GM21515 (cell line): ENCODE measurements around the gene FAM78A.
"Not testable (repeated sequence)": the region's sequence is repeated elsewhere in the genome, so short reads cannot be mapped to it uniquely, and the experiment has no call there.

Experiments used
- ATAC-seq: cut with Tn5 transposase; IDR thresholded peaks from one replicate; pipeline ENCODE4 v1.9.1; 2021; ENCODE audit not compliant: unreplicated experiment

The FAM78A gene

DNA sequence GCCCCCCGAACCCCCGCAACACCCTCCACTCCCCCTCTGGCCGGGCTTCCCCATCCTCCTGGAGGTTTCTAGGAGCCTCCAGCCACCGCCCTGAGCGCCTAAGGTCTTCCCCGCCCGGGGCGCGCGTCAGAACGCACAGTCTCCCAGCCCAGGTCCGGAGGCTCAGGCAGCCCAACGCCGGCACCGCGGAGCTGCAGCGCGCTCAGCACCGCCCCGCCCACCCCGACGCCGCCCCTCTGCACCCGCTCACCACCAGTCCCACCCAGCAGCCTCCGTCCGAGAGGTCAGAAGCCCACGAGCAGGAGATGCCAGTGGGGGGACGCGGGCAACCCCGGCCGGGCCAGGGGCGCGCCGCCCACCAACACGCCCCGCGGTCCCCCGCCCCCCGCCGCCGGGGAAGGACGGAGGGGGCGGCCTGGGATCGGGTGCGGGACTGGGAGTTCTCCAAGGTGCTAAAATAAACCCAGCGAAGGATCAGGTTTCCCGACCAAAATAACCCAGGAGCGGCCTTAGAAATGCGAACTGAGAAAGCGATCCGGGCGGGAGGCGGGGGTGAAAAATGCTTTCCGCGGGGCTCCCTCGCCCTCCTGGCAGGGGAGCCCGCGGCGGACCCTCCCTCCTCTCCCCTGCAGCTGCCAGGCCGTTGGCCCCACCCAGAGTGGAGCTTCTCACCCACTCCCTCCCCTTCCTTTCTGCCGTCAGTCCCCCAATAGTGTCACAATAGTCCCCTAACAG lies 6.5 kb upstream of the FAM78A start:
- ATAC-seq: no peak

DNA sequence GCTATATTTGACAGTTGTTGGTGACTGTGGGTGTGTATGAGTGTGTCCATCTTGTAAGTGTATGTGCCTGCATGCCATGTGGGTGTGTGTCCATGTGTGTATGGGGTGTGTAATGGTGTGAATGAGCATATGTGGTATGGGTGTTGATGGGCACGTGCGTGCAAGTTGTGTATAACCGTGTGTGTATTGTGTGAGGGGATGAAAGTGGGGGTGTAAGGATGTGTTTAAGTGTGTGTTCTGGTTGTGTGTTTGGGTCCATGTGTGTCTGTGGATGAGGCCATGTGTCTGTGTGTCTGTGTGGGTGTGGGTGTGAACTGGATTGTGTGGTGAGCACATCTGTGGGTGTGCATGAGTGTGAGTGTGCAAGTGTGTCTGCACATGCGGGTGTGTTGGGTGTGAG lies 5.9 kb upstream of the FAM78A start:
- ATAC-seq: no peak

DNA sequence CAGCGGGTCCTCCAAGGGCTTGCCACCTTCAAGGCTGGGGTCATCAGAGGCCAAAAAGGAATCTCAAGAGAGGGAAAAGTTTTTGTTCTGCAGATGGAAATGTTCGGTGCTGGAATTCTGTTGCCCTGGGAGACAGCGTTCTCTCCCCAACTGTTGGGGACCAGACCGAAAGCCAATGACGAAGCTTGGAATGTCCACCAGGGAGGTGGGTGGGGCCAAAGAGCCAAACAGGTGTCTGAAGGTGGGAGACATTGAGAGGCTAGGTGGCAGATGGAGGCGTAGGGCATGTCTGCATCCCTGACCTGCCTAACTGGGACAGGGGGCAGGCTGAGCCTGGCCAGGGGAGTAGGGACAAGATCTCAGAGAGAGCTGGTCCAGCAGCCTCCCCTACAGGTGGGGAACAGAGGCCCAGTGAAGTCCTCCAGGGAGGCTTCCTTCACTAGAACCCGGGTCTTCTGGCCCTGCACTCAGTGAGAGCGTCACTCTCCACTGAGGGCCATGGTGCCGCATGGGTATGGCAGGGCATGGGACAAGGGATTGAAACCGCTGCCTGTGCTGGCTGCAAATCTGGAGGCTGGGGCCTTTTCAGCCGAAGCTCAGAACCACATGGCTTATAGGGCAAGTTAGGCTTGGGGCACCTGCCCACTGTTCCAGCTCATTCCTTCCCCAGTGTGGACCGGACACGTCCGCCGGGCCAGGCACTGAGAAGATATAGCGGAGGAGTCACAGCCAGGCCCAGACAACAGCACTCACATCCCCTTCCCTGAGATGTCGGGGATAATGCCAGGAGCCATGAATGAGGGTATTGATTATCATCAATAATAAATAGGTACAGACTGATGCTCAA lies 5.0 kb upstream of the FAM78A start:
- ATAC-seq: no peak

DNA sequence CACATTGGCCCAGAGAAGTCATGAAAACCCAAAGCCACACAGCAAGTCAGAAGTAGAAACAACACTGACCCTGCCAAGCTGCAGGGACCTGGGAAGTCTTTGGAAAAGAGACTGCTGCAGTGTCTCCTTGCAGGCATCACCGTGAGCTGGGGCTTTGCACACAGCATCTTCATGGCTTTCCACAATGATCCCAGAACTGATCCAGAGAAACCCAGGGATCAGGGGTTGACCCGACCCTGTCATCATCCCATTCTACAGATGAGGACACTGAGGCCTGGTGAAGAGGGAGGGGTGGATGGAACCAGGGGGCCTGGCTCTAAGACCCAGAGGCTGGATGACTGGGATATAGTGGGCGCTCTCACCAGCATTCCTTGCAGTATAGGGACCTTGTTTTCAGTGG lies 4.3 kb upstream of the FAM78A start:
- no peak for ATAC-seq

DNA sequence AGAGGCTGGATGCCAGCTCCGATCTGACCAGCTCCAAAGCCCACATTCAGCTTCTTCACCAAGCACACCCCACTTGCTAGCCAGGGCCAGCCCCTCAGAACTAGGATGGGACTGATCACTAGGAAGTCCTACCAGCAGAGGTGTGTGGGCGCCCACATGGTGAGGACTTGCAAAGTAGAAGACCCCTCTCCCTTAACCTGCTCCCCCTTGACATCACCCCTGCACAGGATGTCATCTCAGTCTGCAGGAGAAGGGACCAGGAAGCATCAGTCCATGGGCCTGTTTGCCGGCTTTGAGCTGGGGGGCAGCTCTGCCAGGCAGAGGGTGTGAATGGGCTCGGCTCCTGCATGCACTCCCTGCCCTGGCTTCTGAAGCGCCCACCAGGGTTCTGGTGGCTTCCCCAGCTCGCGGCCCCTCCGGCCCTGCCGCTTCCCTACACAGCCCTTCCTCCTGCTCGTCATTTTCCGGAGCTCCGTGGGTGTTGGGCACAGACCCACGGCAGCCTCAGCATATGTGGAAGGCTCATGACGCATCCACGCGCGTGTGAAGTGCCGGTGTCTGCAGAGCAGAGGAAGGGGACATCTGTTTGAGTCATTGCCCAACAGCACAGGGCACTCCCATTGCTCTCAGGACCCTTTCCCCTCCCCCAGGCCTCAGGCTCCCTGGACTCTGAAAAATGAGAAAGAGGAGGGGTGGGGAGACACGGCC lies 3.7 kb upstream of the FAM78A start:
- no peak for ATAC-seq

DNA sequence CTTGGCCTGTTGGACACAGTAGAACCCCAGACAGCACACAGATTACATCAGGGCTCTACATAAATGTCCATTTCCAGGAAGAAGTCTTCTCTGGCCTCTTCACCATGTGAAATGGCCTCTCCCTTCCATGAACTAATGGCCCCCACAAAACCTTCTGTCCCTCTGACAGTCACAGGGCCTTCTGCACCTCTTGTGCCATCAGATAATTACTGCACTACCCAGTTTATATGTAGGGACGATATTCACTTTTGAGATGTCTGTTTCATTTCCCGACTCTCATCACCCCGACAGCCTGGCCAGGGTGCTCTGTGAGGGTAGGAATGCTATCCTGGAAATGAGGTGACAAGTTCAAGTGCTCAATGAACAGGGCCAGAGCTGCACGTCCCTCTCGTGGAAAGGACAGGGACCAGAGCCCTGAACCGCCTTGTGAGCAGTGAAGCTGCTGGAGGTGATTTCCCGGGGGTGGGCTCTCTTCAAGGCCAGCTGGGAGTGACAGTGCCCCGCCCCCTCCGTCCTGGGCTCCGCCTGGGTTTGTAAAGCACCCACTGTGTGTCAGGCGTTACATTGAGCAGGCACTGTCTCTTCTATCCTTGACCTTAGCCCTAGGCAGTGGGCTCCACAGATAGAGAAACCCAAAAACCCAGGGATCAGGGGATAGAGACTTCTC lies 3.0 kb upstream of the FAM78A start:
- ATAC-seq: no peak

DNA sequence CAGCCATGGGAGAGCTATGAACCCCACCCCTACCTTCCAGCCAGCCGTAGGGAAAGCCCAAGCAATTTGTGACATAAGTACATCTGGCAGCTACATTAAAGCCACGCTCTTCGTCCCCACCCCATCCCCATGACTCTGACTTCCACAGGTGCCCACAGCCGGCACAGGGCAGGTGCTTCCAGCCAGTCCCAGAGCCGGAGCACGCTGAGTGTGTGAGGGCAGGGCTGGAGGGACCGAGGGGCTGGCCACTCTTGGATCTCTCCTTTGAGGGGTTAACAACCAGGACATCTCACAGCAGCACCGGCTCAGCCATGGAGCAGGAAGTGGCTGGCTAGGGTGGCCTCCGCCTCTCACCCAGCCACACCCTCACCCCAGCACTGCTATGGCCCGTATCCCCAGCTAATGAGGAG lies 2.4 kb upstream of the FAM78A start:
- ATAC-seq: no peak

DNA sequence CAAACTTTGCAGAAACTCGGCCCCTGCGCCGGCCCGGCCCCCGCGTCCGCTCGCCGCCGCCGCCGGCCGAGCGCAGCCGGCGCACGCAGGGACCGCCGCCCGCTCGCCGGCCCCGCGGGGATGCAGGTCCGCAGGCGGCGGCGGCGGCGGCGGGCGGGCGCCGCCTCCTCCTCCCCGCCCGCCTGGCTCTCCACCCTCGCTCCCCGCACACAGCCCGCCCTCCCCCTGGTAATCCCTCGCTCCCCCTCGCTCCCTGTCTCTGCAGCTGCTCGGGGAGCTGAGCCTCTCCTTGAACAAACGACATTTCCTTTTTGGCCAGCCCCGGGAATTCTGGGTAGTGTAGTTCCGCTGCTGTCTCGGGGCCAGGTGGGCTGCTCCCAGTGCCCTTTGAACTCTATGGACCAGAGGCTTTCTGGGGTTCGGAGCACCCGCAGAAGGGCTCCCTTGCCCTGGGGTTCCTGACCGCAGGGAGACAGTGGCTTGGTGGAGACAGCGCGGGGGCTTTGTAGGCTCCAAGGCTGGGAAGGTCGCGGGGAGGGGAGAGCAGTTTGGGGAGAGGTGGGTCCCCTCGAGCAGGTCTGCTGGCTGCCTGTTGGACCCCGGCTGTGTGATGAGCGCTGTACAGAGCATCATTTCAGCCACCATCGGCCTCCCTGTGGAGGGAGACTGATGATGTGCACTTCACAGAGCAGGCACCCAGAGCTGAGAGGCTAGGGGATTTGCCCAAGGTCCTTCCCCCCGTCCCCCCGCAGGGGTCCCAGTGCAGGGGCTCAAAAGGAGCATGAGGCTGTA lies 1.8 kb upstream of the FAM78A start:
- no peak for ATAC-seq

DNA sequence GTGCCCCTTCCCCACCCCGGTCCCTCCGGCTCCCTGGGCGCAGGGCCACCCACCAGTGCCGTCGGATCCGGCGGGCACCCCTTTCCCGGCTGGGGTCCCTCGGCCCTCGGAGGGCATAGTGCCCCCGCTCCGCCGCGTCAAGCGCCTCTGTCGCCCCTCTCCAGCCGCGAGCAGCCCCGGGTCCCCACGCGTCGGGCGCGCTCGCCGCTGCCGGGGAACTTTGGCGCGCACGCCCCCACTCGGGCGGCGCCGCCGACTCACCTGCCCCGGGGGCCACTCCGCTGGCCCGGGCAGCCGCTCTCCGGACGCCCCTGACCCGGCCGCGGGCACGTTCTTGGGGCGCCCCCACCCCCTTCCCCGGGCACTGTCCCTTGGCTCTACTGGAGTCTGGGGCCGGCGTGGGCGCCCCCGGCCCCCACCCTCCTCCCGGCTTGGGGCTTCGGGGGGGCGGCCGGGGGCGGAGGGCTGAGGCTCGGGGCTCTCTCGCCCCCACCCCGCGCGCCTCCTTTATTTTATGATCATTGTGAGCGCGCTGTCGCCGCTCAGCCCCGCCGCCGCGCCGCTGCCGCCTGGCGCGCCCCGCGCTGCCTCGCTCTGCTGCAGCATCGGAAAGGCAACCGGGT lies 1.1 kb upstream of the FAM78A start:
- ATAC-seq: no peak

DNA sequence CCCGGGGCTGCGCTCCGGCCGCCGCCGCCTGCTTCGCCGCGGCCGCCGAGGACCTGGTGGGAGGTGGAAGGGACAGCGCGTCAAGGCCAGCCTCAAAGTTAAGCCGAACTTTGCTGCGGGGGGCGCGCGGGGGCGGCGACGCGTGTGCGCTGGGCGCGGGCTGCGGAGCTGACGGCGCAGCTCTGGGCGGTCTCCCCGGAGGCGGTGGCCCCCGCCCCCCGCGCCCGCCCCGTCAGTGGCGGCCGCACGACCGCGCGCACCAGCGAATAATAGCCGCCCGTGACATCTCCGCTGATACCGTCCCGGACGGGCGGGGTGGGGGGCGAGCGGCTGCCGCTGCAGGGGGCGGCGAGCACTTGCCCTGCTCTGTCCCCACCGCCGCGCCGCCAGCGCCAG lies 579 bp upstream of the FAM78A start:
- ATAC-seq: no peak

DNA sequence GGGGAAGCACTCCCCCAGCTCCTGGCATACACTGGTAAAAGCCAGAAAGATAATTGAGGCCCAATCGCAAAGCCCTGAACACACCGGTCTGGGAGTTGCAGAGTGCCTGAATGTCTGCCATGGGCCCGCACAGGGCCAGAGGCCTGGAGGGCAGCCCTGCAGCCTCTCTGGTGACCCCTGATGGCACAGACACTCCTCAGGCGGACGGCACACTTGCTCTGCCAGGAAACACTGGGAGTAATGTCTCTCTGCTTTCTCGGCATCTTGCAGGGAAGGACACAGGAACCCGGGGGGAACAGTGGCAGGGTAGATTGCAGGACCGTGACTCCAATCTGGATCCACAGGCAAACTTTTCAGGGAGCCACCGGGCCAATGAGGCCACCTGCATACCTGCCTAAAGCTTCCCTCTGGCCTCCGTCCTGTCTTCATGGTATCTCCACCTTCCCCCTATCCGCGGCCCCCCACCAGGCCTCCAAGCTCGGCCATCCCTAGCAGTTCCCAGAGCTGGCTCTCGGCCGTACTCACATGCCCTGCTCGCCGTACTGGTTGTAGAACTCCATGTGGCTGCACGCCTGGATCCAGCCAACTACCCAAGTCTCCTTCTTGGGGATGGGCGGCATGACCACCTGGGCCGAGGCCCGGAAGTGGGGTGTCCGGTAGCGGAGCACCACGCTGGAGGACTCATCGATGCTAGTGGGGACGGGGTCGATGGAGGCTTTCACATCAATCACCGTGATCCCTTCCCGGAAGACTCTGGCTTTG lies 797 bp downstream of the FAM78A start:
- no peak for ATAC-seq

DNA sequence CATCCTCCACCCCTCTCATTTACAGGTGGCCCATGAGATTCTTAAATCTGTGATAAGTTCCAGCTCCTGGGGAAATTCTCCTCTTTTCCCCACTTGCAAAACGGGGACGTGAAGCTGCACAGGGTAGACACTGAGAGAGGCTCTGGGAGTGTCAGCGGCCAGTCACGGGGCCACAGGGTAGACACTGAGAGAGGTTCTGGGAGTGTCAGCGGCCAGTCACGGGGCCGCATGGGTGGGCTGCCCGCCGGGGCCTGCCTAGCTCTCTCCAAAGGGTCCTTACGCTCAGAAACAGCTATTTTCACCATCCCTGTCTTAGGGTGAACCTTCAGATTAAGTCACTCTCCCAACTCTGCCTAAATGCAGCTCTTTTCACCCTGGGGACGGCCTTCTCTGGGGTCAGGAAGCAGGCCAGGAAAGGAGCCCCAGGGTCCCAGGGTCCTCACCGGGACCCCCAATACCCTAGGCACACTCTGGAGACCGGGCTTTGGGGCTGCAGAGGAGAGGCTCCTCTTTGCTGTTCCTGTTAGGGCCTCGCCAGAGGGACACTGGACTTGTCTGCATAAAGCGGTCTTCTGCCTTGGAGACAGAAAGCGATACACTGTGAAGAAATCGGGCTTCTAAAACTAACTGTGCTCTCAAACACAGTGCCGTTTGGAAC lies 1.5 kb downstream of the FAM78A start:
- ATAC-seq: no peak

DNA sequence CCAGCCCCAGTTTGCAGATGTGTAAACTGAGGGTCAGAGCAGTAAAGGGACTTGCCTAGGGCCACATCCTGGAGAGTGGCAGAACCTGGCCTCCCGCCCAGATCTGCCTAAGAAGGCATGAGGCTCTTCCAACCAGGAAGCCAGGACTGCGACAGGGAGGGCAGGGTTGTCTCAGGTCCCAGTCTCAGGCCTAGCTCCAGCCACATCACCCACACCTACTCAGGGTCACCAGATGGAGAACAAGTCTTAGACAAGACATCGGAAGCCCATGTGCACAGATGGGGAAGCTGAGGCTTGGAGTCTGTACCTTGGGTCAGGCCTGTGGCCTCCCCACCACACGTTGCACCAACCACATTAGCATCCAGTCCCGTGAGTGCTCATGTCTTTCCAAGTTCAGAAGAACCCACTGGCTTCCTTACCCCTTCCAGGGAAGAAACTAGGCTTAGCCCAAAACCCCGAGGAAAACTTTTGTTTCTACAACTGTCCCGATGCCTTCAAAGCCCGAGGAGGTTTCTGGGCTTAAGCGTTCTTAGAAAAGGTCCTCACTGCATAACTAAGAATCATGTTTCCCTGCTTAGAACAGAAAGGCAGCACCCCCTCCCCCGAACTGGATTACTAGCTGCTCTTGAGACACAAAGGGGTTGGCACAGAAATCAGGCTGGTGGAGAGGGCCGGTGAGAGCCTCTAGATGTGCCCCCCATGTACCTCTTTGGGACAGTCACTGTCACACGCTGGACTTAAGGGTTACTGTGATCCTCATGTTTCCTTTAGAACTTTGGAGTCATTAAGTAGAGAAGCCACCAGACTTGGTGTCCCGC lies 2.2 kb downstream of the FAM78A start:
- ATAC-seq: no peak

DNA sequence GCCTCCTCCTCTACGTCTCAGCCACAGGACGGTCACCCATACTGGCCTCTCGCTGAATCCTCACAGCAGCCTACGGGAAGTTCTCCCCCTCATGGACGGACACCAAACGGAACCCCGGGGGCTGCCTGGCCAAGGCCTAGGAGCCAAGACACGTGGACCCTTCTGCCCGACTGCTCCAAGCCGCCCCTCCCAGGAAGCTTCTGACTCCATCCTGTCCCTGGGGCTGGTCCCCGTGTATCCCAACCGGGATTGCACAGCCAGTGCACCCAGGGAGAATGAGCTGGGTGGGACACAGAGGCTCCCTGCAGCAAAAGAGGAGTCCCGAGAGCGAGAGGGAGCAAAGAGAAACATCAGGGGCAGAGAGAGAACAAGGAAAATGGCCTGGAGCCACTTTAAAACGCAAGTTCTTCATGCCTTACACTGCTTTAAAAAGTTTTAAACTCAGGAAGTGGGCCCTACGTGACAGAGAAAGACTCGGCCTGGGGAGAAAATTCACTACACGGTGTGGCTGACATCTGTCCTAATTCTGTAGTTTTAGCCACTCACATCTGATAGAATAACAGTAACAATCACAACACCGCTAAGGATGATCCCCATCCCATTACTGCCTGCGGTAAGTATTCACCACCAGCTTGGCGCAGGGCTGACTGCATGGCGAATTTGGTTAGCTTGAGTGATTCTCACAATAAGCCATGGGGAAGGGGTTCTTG lies 3.0 kb downstream of the FAM78A start:
- no peak for ATAC-seq

DNA sequence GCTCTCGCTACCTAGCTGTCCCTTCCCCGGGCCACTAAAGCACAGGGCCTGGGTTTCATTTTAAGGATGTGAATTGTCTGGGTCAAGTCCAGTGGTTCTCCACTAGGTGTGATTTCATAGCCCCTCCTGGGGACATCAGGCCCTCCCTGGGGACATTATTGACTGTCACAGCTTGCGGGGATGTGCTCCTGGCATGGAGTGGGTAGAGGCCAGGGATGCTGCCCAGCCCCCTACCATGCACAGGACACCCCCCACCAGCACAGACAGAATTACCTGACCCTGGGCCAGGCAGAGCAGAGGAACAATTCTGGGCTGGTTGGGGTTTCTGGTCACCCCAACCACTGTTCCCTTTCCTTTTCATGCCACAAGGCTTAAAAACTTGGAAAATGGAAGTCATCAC lies 4.1 kb downstream of the FAM78A start:
- no peak for ATAC-seq

DNA sequence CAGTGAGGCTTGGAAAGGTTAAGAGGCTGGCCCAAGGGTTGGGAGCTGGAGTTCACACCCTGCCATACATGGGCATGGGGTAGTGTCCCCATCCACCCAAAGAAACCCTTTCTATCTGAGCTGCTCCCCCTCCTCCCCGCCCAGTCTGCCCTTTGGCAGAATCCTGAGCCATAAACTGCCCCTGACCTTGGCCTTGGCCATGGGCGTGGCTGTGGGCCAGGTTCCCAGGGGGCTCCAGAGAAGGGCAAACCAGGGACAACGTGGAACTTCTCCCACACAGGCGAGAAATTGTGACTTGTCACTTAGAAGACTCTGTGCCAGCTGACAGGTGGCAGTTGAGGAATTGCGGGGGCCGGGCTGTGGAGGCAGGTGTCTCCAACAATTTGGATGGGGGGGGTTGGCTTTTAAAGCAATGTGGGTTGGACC lies 4.8 kb downstream of the FAM78A start:
- ATAC-seq: no peak

DNA sequence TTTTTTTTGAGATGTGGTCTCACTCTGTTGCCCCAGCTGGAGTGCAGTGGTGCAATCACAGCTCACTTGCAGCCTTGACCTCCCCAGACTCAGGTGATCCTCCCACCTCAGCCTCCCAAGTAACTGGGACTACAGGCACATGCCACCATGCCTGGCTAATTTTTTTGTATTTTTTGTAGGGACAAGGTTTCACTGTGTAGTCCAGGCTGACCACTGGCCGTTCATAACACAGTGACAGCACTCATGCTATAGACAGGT lies 5.4 kb downstream of the FAM78A start:
- not testable (repeated sequence) for ATAC-seq
